Neutrophil (primary cell): ENCODE results near the gene PTPRN2.

Experiments used
- H3K27ac ChIP-seq: fragments of 200-600 bp; sonication (generic); 2 replicates; pipeline ENCODE4 v1.5.1; 2016; ENCODE audit warnings: mild to moderate bottlenecking, moderate library complexity
- H3K27me3 ChIP-seq: fragments of 200-600 bp; sonication (generic); 2 replicates; pipeline ENCODE4 v1.6.0; 2016; ENCODE audit warnings: mild to moderate bottlenecking
- H3K36me3 ChIP-seq: fragments of 200-600 bp; sonication (generic); 2 replicates; pipeline ENCODE4 v1.5.1; 2017
- H3K4me1 ChIP-seq, 2 experiments: fragments of 200-600 bp in 1 of 2; sonication (generic) in 1 of 2; 1 replicate in 1 of 2; 2 replicates in 1 of 2; pipeline versions ENCODE4 v1.5.1 to v1.6.1; 2013 to 2016; ENCODE audit warnings: low read depth in 1 of 2, low read length in 1 of 2, mild to moderate bottlenecking in 1 of 2, moderate library complexity in 1 of 2; ENCODE audit not compliant: control insufficient read depth in 1 of 2, insufficient read depth in 1 of 2
- H3K4me3 ChIP-seq, 2 experiments: fragments of 200-600 bp in 1 of 2; sonication (generic) in 1 of 2; 1 replicate in 1 of 2; 2 replicates in 1 of 2; pipeline ENCODE4 v1.5.1; 2013 to 2016; ENCODE audit warnings: low read depth in 1 of 2, low read length in 1 of 2, mild to moderate bottlenecking in 1 of 2, moderate library complexity in 1 of 2
- H3K9me3 ChIP-seq: fragments of 200-600 bp; sonication (generic); 2 replicates; pipeline ENCODE4 v1.5.1; 2016
- TF ChIP-seq, protein P1 (sequence below): fragments of 200-600 bp; sonication (generic); IDR thresholded peaks from 2 replicates; pipeline ENCODE4 v1.5.1; 2016; ENCODE audit warnings: antibody characterized with exemption

Gene PTPRN2

DNA sequence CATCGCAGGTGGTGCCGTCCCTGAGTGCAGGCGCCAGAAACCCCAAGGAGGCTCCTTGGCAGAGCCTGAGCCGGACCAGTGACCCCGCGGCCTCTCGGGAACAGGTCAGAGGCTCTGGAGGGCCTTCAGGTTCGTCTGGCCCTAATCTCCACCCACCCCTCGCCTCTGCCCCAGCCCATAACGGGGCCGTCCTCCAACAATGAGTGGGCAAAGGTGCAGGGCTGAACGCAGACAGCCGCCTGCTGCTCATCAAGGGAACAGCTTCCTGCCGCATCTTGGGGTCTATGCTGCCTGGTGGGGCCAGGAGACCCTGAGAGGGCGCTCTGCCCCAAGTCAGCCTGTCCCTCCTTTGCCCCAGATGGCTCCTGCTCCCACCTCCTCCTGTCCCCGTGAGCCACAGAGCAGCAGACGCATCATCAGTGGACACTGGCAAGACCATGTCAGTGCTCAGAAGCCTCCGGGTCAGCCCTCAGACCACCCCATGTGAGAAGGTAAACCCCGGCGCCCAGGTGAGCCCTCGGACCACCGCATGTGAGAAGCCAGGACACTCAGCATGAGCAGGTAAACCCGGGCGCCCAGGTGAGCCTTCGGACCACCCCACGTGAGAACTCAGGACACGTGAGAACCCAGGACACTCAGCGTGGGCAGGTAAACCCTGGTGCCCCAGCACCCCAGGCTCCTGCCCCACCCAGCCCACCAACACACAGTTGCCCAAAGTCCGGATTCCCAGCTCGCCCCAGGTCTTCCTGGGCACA, 142.0 kb downstream of the PTPRN2 start:
- Histone ChIP-seq H3K4me1 (no peaks in the 10 kb centered on the region), H3K27me3 (no peaks in the 10 kb centered on the region), H3K36me3 (no peaks in the 10 kb centered on the region), H3K27ac (no peak overlapping the region), H3K4me3 (no peak overlapping the region), H3K9me3 (no peaks in the 10 kb centered on the region)
- TF ChIP-seq, protein P1, sequence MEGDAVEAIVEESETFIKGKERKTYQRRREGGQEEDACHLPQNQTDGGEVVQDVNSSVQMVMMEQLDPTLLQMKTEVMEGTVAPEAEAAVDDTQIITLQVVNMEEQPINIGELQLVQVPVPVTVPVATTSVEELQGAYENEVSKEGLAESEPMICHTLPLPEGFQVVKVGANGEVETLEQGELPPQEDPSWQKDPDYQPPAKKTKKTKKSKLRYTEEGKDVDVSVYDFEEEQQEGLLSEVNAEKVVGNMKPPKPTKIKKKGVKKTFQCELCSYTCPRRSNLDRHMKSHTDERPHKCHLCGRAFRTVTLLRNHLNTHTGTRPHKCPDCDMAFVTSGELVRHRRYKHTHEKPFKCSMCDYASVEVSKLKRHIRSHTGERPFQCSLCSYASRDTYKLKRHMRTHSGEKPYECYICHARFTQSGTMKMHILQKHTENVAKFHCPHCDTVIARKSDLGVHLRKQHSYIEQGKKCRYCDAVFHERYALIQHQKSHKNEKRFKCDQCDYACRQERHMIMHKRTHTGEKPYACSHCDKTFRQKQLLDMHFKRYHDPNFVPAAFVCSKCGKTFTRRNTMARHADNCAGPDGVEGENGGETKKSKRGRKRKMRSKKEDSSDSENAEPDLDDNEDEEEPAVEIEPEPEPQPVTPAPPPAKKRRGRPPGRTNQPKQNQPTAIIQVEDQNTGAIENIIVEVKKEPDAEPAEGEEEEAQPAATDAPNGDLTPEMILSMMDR = no peak

DNA sequence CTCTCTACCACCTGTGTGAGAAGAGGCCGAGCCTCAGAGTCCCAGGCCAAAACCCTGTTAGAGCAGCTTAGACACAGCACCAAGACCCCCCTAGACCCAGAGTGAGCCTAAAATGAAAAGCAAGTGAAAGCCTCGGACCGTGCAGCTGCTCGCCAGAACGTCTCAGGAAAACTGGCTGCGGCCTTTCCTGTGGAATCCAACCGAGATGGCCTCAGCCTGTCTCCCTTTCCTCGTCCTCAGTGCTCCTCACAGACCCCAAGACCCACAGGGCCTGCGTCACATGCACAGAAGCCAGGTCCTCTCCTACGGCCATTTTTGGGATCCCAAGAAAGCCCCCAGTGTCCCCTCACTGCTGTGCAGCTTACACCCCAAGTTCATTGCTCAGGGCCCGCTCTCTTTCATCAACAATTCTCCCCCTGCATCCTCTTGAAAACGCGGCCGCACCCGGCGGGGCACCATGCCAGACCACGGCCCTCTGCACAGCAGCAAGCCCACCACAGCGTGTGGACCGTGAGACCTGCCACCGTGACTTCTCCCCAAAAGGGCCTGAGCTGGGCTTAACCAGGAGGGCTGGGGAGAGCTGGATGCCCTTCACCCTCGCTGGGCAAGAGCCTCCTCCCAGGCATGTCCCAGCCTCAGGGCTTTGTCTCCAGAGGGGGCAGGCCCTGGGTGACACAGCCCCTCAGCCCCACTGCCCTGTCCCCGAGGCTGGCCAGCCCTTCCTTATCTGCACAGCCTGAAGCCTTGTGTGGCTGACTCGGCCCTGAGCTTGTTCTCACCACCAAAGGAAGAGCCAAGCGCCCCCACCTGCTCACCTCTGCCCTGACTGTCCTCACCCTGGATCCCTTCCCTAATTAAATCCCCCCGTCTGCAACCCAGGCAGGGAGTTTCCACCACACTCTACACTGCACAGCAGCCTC, 142.9 kb downstream of the PTPRN2 start:
- Histone ChIP-seq H3K4me3 (no peak overlapping the region), H3K4me1 (no peaks in the 10 kb centered on the region), H3K9me3 (no peaks in the 10 kb centered on the region), H3K27ac (no peak overlapping the region), H3K27me3 (no peaks in the 10 kb centered on the region), H3K36me3 (no peaks in the 10 kb centered on the region)
- TF ChIP-seq, protein P1 = no peak

DNA sequence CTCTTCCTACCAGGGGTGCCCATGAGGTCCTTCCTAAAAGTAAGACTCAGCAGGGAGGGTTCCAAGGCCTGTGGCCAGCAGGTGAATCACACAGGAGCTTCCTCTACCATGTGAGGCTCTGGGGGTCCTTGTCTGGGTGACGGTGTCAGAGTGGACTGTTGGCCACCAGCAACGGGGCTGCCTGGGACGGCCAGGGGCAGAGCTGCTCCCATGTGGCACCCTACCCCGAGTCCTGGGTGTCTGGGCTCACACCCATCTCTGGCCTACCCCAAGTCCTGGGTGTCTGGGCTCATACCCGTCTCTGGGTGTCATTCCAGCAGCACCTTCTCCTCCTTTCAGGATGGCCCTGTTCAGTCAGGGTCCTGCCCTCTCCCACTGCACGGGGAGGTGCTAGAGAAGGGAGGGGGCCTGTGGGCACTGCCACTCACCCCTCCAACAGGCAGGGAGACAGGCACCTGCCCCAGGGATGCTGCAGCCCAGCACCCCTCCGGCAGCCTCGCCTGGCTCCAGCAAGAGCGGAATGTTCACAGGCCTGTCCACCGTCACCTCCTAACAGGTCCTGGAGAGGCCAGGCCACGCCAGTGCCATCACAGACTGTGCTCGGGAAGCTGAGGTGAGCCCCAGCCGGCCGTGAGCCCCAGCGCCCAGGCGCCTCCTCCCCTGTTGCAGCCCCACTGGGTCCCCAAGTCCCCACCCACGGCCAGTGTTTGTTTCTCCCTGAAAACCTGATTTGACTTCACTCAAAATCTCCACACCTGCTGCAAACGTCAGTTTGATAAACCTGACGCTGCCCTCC, 143.7 kb downstream of the PTPRN2 start:
- Histone ChIP-seq H3K27me3 (no peaks in the 10 kb centered on the region), H3K27ac (no peak overlapping the region), H3K4me3 (no peak overlapping the region), H3K4me1 (no peaks in the 10 kb centered on the region), H3K36me3 (no peaks in the 10 kb centered on the region), H3K9me3 (no peaks in the 10 kb centered on the region)
- TF ChIP-seq, protein P1 = no peak

DNA sequence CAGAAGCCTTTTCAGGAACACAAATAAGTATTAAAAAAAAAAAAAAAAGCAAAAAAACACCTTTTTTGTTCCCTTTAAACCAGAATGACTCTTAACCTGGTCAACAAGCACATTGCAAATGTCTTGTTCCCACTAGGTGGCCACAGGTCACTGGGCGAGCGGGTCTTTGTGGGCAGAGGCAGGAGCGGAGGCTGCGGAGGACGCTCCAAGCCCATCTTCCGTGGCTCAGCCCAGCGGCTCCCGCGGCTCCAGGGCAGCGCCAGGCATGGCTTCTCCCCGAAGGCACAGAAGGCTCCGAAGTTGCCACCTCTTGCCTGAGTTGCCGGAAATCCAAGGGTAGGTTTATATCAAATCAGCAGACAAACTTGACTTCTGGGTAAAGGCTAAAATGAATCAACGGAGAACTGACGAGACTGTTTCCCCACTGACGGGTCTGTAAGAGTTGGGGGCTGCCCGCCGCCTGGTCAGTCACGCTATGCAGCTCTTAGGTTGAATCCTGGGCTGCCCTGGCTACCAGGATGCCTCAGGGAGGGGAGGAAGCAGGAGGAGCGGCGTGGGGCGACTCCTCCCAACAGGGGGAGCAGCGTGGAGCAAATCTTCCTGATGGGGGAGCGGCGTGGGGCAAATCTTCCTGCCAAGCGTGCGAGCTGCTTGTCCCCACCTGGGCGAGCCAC, 144.5 kb downstream of the PTPRN2 start:
- H3K27ac ChIP-seq = no peak overlapping the region
- H3K36me3 ChIP-seq = no peaks in the 10 kb centered on the region
- no peaks in the 10 kb centered on the region for H3K27me3 ChIP-seq
- no peak overlapping the region for H3K4me3 ChIP-seq
- no peaks in the 10 kb centered on the region for H3K9me3 ChIP-seq
- TF ChIP-seq, protein P1 = no peak
- H3K4me1 ChIP-seq = no peaks in the 10 kb centered on the region

DNA sequence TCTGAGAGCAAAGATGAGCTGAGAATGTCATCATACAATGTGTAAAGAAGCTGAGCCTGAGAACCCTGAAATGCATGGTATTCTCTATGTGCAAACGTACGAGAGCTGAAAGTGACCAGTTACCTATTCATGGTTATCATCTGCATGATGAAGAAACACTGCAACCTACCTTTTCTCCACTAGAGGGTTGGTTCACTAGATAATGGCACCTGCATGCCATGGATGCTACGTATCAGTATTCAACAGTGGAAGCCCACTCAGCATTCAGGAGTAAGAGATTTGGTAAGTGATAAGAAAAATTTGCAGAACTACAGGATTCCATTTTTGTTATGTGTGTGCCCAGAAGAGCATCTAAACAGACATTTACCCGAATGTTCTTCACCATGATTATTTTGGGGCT, 145.4 kb downstream of the PTPRN2 start:
- TF ChIP-seq, protein P1 = no peak
- H3K4me3 ChIP-seq = no peak overlapping the region

More for the DNA sequence above, 145.4 kb downstream of the PTPRN2 start:
- Histone ChIP-seq H3K27me3 (no peaks in the 10 kb centered on the region), H3K9me3 (no peaks in the 10 kb centered on the region), H3K27ac (no peak overlapping the region), H3K4me1 (no peaks in the 10 kb centered on the region), H3K36me3 (no peaks in the 10 kb centered on the region)
